RPMI7951 (cell line): ENCODE data around the gene SIRT5. TPM values are rescaled to one million over a fixed set of nuclear protein-coding genes. Genes with fewer than 3 reads are reported as not detected.

Experiments used
- DNase-seq: peaks from one replicate; pipeline ENCODE4 v3.0.0-alpha.2; 2012; ENCODE audit warnings: low read depth
- total RNA-seq: library from RNA; depleted of rRNA; stranded (reverse); fragments of >200 nt; shearing (Covaris generic); gene quantifications from 2 replicates; pipeline ENCODE4 v1.2.3, GENCODE V29; 2014

Gene SIRT5
- total RNA-seq, 1 experiment from 2014 or later: 10.0 TPM

DNA sequence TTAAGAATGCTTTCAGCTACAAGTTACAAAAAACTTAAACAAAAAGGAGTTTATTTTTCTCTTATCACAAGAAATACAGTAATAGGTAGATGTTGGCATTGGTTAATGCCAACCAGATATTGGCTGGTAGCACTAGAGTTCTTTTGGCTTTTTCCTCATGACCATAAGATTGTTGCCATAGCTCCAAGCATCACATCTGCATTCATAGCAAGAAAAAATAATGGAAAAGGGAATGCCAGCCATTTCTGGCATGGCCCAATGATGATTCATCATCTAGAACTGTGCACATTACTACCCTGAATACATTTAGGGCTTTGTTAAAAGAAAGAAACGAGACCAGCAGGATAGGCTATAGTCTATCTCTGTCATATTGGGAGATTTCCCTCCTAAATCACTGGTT lies 20.8 kb upstream of the SIRT5 start:
- no peak for DNase-seq

DNA sequence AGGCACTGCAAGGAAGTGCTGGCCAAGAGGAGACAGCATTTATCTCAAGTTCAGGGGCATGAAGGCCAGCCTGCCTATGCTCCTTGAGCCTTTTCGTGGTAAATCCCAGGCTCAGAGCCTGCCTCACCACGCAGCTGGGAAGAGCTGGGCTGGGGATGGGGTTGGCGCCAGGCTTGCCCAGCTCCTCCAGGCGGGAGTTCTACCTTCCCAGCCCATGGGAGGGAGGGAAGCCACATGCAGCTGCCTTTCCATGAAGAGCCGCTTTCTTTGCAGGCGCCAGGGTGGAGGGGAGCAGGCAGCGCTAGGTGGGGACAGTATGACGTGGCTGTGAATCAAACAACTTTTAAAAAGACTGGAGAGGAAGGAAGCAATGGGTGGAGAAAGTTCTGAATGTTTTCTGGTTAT lies 19.5 kb upstream of the SIRT5 start:
- DNase-seq: peak; percentile 12

DNA sequence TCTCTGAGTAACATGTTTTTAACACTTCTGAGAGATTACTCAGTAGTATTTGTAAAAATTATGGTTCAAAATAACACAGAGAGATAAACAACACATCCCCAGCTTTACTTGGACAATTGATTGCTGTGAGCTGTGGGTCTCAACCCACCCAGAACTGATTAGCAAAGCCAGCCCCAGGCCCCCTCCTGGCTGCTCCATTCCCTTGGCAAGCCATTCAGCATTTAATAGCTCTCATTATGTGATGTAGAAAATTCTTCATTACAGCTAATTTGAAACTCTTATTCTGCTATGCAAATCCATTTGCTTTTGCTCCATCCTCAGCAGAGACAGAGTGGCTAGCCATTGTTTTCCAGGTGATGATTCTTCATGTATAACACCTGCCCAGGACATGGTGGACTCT lies 16.6 kb upstream of the SIRT5 start:
- DNase-seq: no peak

DNA sequence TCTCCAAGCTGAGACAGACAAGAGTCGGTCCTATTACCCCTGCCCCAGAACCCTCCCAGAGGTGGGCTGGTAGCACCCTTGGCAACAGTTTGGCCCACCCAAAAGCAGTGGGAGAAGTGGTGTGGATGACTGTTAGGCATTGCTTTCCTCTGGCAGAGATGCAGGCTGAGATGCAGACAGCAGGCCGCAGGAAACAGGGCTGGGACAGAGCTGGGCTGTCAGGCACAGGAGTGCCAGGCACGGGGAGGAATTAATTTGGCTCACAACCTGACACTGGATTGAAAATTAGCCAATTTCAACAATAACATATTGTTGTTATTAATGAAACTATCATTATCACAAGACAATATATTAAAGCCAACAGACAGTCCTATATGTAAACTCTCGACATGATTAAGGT lies 15.7 kb upstream of the SIRT5 start:
- DNase-seq: no peak

GRCh38 chr6:13559251-13559650 lies 15.2 kb upstream of the SIRT5 start:
- DNase-seq: no peak

- DNase-seq: no peak
These were observed 14.3 kb upstream of the SIRT5 start for GRCh38 chr6:13559968-13560650.

- no peak for DNase-seq
These were observed 13.8 kb upstream of the SIRT5 start for GRCh38 chr6:13560651-13561044.

GRCh38 chr6:13561624-13562267 lies 12.7 kb upstream of the SIRT5 start:
- DNase-seq: no peak

DNA sequence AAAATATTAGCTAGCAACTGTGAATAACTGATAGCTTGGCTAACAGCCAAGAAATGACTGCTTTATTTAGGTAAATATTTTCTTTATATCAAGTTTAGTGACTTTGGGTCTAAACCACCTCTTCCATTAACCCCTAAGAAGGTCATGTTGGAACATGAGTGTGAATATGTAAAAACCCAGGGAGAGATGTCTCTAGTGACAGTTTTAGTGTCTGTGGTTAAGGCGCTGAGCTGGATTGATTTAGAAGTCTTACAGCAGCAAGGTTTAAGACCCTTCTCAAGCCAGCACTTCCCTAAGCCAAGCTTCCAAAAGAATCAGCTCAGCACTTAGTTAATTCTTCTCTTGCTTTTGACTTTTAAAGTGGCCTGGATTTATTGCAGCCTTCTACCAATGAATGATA lies 11.4 kb upstream of the SIRT5 start:
- DNase-seq: no peak

DNA sequence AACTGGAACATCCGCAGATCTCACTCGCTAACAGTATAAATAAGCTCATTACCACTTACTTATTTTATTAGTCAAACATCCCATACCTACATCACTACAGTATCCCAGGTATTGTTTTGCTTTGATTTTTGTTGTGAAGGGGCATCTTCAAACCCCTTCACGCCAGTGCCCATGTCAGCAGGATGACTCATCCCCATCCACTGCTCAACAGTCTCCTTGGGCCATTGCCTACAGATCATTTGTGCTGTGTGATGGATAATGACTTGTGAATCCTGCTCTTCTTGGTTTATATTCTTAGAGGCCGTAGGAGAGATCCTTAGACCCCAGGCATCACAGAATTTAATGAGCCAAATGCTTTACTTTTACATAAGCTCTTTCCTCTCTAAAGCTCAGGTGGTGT lies 8.5 kb upstream of the SIRT5 start:
- DNase-seq: no peak

DNA sequence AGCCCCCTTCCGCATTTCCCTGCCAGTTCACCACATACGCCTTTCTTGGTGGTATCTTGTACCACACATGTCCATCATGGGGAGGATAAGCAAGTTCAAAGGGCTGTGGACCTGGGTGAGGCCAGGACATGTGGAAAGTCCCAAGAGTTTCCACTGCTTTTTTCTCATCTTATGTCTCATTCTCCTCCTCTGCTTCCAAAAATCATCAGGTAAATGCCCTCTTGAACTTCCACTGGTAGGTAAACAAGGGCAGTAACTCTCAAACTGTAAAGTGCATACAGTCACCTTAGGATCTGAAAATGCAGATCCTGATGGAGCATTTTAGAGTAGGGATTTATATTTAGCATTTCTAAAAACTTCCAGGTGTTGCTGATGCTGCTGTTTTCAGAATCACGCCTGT lies 7.9 kb upstream of the SIRT5 start:
- DNase-seq: no peak

DNA sequence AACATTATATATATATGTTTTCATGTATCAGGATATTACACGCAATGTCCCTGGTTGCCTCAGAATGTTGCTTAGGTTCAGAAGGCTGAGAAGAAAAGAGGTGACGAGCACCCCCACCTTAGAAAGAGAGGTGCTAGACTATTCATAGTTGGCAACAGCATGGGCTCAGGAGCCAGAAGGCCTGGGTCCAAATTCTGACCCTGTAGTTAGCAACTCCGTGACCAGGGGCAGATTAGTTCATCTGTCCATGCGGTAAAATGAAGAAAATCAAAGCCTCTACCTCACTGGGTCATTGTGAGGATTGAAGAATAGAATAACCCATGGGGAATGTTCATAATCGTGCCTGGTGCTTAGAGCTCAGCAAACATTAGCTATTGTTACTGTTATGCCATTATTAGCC lies 5.4 kb upstream of the SIRT5 start:
- no peak for DNase-seq

DNA sequence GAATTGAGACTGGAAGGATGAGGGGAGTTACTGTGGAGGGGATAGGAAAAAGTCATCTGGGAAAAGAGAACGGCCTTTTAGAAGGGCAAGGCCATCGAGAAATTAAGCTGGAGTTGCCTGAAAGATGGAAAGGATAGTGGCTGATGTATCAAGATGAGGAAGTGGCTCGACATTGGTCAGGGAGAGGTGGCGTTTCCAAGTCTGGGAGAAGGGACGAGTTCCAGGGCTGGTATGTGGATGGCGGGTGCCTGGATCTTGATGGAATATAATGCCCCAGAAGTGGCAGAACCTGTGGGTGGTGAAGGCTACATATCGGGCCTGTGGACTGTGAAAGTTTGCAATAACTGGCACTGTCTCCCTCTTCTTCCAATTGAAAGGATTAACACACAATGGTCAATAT lies 2.2 kb upstream of the SIRT5 start:
- no peak for DNase-seq

- DNase-seq: no peak
These were observed 1.3 kb upstream of the SIRT5 start for GRCh38 chr6:13572951-13573654.

DNA sequence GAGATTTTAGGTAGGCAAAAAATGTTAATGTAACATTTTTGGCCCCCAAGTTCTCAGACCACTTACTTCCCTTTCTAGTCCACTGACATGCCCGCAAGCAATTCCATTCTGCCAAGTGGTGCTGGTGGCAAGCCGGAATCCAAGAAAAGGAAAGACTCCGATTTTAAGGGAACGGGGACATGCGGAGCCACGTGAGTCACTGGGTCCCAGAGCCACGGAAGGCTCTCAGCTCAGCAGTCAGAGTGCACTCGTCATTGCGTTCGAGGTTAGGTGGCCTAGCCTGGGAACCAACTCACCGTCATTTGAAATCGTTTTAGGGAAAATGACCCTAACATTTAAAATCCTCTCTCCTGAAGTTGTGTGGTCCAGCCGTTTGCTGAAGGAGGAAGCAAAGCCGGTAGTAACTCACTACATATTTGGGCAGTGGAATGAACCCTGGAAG lies 711 bp upstream of the SIRT5 start:
- DNase-seq: peak; percentile 65

GRCh38 chr6:13574149-13574570 lies 241 bp upstream of the SIRT5 start:
- peak; percentile 90 for DNase-seq

- DNase-seq: no peak
These were observed 975 bp downstream of the SIRT5 start for GRCh38 chr6:13575377-13575775.

- DNase-seq: no peak
These were observed 1.6 kb downstream of the SIRT5 start for GRCh38 chr6:13576017-13576416.

GRCh38 chr6:13577926-13578325 lies 3.5 kb downstream of the SIRT5 start:
- no peak for DNase-seq

DNA sequence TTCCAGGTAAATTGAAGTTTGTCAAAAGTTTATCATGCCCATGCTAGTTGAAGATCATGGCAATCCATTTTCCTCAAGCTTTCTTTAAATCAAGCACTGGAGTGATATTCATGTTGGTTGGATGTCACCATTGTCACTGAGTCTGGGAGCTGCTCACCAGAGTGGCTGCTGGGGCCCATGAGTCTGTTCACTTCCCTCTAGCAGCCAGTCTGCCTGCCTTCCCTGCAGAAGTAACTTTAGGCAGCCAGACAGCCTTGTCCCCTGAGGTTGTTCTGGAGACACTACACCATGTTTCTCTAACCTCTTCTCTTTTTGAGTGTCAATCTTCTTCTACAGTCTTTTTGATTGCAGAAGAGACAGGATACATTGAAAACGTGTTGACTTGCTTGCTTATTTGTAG lies 5.5 kb downstream of the SIRT5 start:
- no peak for DNase-seq

GRCh38 chr6:13581700-13582229 lies 7.4 kb downstream of the SIRT5 start:
- DNase-seq: no peak

DNA sequence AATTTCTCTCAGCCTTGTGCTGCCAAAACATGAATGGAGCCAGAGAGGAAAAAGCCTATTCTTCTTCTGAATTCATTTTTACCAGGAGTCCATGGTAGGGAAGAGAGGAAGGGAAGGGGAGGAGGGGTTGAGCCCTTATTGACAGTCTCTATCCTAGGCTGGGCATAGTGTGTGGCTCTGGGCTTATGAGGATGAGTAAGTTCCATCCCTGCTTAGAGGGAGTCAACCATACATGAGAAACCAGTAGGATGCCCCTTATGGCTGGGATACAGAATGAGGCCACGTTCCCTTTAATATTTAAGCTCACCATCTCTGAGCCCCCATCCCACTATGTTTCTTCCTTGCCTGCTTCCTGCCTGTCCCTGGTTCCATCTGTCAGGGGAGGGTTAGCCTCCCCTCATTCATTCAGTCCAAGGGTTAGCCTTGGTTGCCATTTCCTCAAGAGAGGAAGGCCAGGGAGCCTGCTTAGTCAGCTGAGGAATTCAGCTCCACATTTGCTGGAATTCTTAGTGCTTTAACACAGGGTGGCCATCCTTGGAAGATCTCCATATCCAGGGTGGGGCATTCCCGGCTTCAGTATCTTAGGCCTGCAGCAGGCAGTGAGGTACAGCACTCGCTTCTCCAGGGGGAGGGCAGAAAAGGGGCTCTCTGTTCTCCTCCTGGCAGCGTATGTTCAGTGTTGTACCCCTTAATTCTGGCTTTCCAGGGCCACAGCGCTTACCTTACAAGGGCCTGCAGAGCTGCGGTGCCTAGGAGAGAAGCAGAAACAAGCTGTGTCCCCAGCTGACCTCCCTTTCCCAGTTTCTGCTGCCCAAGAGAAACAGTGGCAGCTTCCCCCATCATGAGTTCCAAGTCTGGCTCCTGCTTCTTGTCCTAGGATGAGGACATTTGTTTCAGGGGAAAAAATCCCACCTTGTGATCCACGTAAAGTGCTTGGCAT lies 12.5 kb downstream of the SIRT5 start:
- no peak for DNase-seq
